HepG2 (cell line): Measurements from ENCODE around the gene TRIP6. TPM values are rescaled to one million over a fixed set of nuclear protein-coding genes. Genes with fewer than 3 reads are reported as not detected.
A peak's percentile ranks its signal among the peaks of the same experiment; 100 is the strongest.

Source experiments
- BCL3 ChIP-seq: sonication (generic); formaldehyde crosslinking; IDR thresholded peaks from 2 replicates; pipeline ENCODE4 v1.5.1; 2020; ENCODE audit warnings: mild to moderate bottlenecking, missing genetic modification reagents, moderate library complexity
- BRD4 ChIP-seq: sonication (generic); formaldehyde crosslinking; IDR thresholded peaks from 2 replicates; pipeline ENCODE4 v1.4.0; 2020; ENCODE audit warnings: missing genetic modification reagents
- FOXP4 ChIP-seq: sonication (generic); formaldehyde crosslinking; IDR thresholded peaks from 2 replicates; pipeline ENCODE4 v1.4.0; 2020; ENCODE audit warnings: missing genetic modification reagents
- FUBP1 ChIP-seq: sonication (generic); formaldehyde crosslinking; IDR thresholded peaks from 2 replicates; pipeline ENCODE4 v1.5.1; 2020; ENCODE audit warnings: missing genetic modification reagents, mild to moderate bottlenecking, borderline replicate concordance
- GATAD2A ChIP-seq: IDR thresholded peaks from 2 replicates; pipeline ENCODE4 v1.6.1; 2016
- HNF4A ChIP-seq: sonication (generic); formaldehyde crosslinking; IDR thresholded peaks from 2 replicates; pipeline ENCODE4 v1.4.0; 2020; ENCODE audit warnings: missing genetic modification reagents
- KLF16 ChIP-seq, 2 experiments: sonication (generic) in 1 of 2; formaldehyde crosslinking in 1 of 2; IDR thresholded peaks; 2 replicates each; pipeline versions ENCODE4 v1.6.1 to v1.8.0; 2016 to 2023; ENCODE audit warnings: missing genetic modification reagents in 2 of 2, missing compliant biosample characterization in 1 of 2
- KLF6 ChIP-seq: IDR thresholded peaks from 2 replicates; pipeline ENCODE4 v1.8.0; 2016; ENCODE audit warnings: missing biosample characterization, missing genetic modification reagents
- MXD3 ChIP-seq: IDR thresholded peaks from 2 replicates; pipeline ENCODE4 v1.6.1; 2016; ENCODE audit warnings: mild to moderate bottlenecking, missing biosample characterization, missing genetic modification reagents
- PCBP1 ChIP-seq: fragments of 200-400 bp; formaldehyde crosslinking; IDR thresholded peaks from 2 replicates; pipeline ENCODE4 v1.6.1; 2017; ENCODE audit warnings: mild to moderate bottlenecking, low read depth, low read length, borderline replicate concordance
- PHF20 ChIP-seq: sonication (generic); formaldehyde crosslinking; IDR thresholded peaks from 2 replicates; pipeline ENCODE4 v1.5.0; 2020; ENCODE audit warnings: mild to moderate bottlenecking, missing genetic modification reagents
- RAD21 ChIP-seq: fragments of 450-650 bp; formaldehyde crosslinking; IDR thresholded peaks from 2 replicates; pipeline ENCODE4 v1.5.0; 2020; ENCODE audit warnings: mild to moderate bottlenecking
- TGIF2 ChIP-seq: IDR thresholded peaks from 2 replicates; pipeline ENCODE4 v1.6.1; 2016; ENCODE audit warnings: control low read depth, missing compliant biosample characterization
- THRA ChIP-seq: sonication (generic); formaldehyde crosslinking; IDR thresholded peaks from 2 replicates; pipeline ENCODE4 v1.4.0; 2020; ENCODE audit warnings: missing genetic modification reagents, borderline replicate concordance
- ZBTB33 ChIP-seq: sonication (generic); formaldehyde crosslinking; IDR thresholded peaks from 2 replicates; pipeline ENCODE4 v1.4.0; 2020; ENCODE audit warnings: missing genetic modification reagents
- ZEB1 ChIP-seq: IDR thresholded peaks from 2 replicates; pipeline ENCODE4 v1.6.1; 2012; ENCODE audit warnings: mild to moderate bottlenecking, low read depth, inconsistent platforms; ENCODE audit not compliant: insufficient replicate concordance
- ZFP1 ChIP-seq: IDR thresholded peaks from 2 replicates; pipeline ENCODE4 v1.6.1; 2016
- ZNF121 ChIP-seq: sonication (generic); formaldehyde crosslinking; IDR thresholded peaks from 2 replicates; pipeline ENCODE4 v1.5.0; 2020; ENCODE audit warnings: mild to moderate bottlenecking, missing genetic modification reagents
- ZNF138 ChIP-seq: sonication (generic); formaldehyde crosslinking; IDR thresholded peaks from 2 replicates; pipeline ENCODE4 v1.5.0; 2020; ENCODE audit warnings: mild to moderate bottlenecking, low read depth, missing genetic modification reagents
- ZNF33B ChIP-seq: sonication (generic); formaldehyde crosslinking; IDR thresholded peaks from 2 replicates; pipeline ENCODE4 v1.5.1; 2020; ENCODE audit warnings: mild to moderate bottlenecking, missing genetic modification reagents
- polyA plus RNA-seq, 8 experiments: library from polyadenylated mRNA; depleted of rRNA in 3 of 8; stranded (reverse) in 7 of 8; unstranded in 1 of 8; fragments of >200 nt; fragmentation: Illumina TruSeq in 4 of 8; extraction: Trizol in 4 of 8; gene quantifications; 2 replicates each; pipeline versions ENCODE4 v1.2.1 to v1.2.3, GENCODE V29; 2011 to 2016; ENCODE audit warnings: low read depth in 4 of 8, missing spikeins in 1 of 8, mixed read lengths in 1 of 8; ENCODE audit not compliant: insufficient read depth in 1 of 8
- total RNA-seq, 5 experiments: library from RNA; depleted of rRNA; stranded (reverse); fragments of >200 nt; fragmentation: Illumina TruSeq; extraction: Trizol; gene quantifications; 2 replicates each; pipeline ENCODE4 v1.2.3, GENCODE V29; 2016; ENCODE audit warnings: low read depth in 1 of 5

The TRIP6 gene
- total and polyA plus RNA-seq, 2 of the 13 experiments (the other 11 are each of a cell fraction or from before 2014, with no cell fraction given) = 0.34 to 0.38 TPM

GRCh38 chr7:100827330-100828226 lies 39.6 kb upstream of the TRIP6 start, which contains the start of gene EPHB4 (continued):
- TF ChIP-seq ZNF33B (CRISPR knock-in tag) (0 out of 2 replicates have a peak, but pooled peaks have one; percentile 56), ZBTB33 (no peak), HNF4A (peak; percentile 38), ZNF121 (CRISPR knock-in tag) (no peak), MXD3 (peak; percentile 42; the same call in 1 of the 2 replicates), ZEB1 (peak; percentile 56), PCBP1 (0 out of 2 replicates have a peak, but pooled peaks have one; percentile 69), TGIF2 (peak; percentile 18; the same call in 1 of the 2 replicates), RAD21 (CRISPR knock-in tag) (peak; percentile 67; the same call in 1 of the 2 replicates), ZFP1 (CRISPR knock-in tag) (no peak), KLF6 (peak; percentile 27; the same call in 1 of the 2 replicates), KLF16 (CRISPR knock-in tag; IDR thresholded peaks at IDR 0.05) (peak in 1 of 2 experiments; percentile 58; a peak in 1 of 4 replicates), THRA (CRISPR knock-in tag) (0 out of 2 replicates have a peak, but pooled peaks have one; percentile 24), PHF20 (CRISPR knock-in tag) (peak; percentile 39), GATAD2A (peak; percentile 74), FUBP1 (CRISPR knock-in tag) (no peak), BCL3 (CRISPR knock-in tag) (peak; percentile 58; the same call in 1 of the 2 replicates), ZNF138 (CRISPR knock-in tag) (no peak), BRD4 (CRISPR knock-in tag) (peak; percentile 65; the same call in 1 of the 2 replicates), FOXP4 (peak; percentile 66)
